Astrocyte (in vitro differentiated cells and primary cell): ENCODE results near the gene MAP1S. TPM values are rescaled to one million over a fixed set of nuclear protein-coding genes. Genes with fewer than 3 reads are reported as not detected.
A peak's percentile ranks its signal among the peaks of the same experiment; 100 is the strongest.

Experiments used
- DNase-seq: peaks from one replicate; pipeline ENCODE4 v3.0.0-alpha.2; 2010; ENCODE audit warnings: low read depth
- FAIRE-seq: peaks from 2 replicates; lab custom pipeline; 2011; peaks lifted over from hg19 to GRCh38; lab: Jason Lieb, UNC
- H2AFZ ChIP-seq: 2 replicates; pipeline ENCODE4 v1.6.0; 2012; ENCODE audit warnings: low read depth, low read length, inconsistent platforms
- H3K27ac ChIP-seq: 2 replicates; pipeline ENCODE4 v1.5.1; 2011; ENCODE audit warnings: low read depth, low read length, inconsistent platforms
- H3K27me3 ChIP-seq: 2 replicates; pipeline ENCODE4 v1.6.0; 2011; ENCODE audit warnings: low read length, inconsistent platforms; ENCODE audit not compliant: insufficient read depth
- H3K36me3 ChIP-seq: 2 replicates; pipeline ENCODE4 v1.5.1; 2011; ENCODE audit warnings: low read length, inconsistent platforms; ENCODE audit not compliant: insufficient read depth
- H3K4me1 ChIP-seq: 2 replicates; pipeline ENCODE4 v1.5.1; 2011; ENCODE audit warnings: low read length, inconsistent platforms; ENCODE audit not compliant: insufficient read depth
- H3K4me2 ChIP-seq: 2 replicates; pipeline ENCODE4 v1.6.0; 2012; ENCODE audit warnings: low read length, inconsistent platforms
- H3K4me3 ChIP-seq: 2 replicates; pipeline ENCODE4 v1.5.1; 2011; ENCODE audit warnings: low read depth, mild to moderate bottlenecking, low read length, inconsistent platforms; ENCODE audit not compliant: insufficient read depth
- H3K79me2 ChIP-seq: 2 replicates; pipeline ENCODE4 v1.6.0; 2012; ENCODE audit warnings: mild to moderate bottlenecking, low read length, inconsistent platforms; ENCODE audit not compliant: insufficient read depth
- H3K9ac ChIP-seq: 2 replicates; pipeline ENCODE4 v1.6.0; 2012; ENCODE audit warnings: mild to moderate bottlenecking, low read length, inconsistent platforms
- H3K9me3 ChIP-seq: 2 replicates; pipeline ENCODE4 v1.5.1; 2012; ENCODE audit warnings: low read depth, mild to moderate bottlenecking, low read length, inconsistent platforms; ENCODE audit not compliant: insufficient read depth
- H4K20me1 ChIP-seq: 2 replicates; pipeline ENCODE4 v1.6.0; 2012; ENCODE audit warnings: low read length, inconsistent platforms; ENCODE audit not compliant: insufficient read depth
- H3K27ac Mint-ChIP-seq: one replicate; pipeline ENCODE4 v1.8.0; 2021; ENCODE audit warnings: mild to moderate bottlenecking, mixed read lengths; ENCODE audit not compliant: unreplicated experiment
- H3K27me3 Mint-ChIP-seq: one replicate; pipeline ENCODE4 v1.8.0; 2021; ENCODE audit warnings: low read depth, mixed read lengths; ENCODE audit not compliant: unreplicated experiment
- H3K36me3 Mint-ChIP-seq: one replicate; pipeline ENCODE4 v1.8.0; 2021; ENCODE audit warnings: low read depth, mixed read lengths; ENCODE audit not compliant: unreplicated experiment
- H3K4me1 Mint-ChIP-seq: one replicate; pipeline ENCODE4 v1.8.0; 2021; ENCODE audit warnings: low read depth, mixed read lengths; ENCODE audit not compliant: unreplicated experiment
- H3K4me3 Mint-ChIP-seq: one replicate; pipeline ENCODE4 v1.8.0; 2021; ENCODE audit warnings: mild to moderate bottlenecking, moderate library complexity, mixed read lengths; ENCODE audit not compliant: unreplicated experiment
- H3K9me3 Mint-ChIP-seq: one replicate; pipeline ENCODE4 v1.8.0; 2021; ENCODE audit warnings: mild to moderate bottlenecking, mixed read lengths; ENCODE audit not compliant: unreplicated experiment
- CTCF ChIP-seq: IDR thresholded peaks from 2 replicates; pipeline ENCODE4 v1.5.1; 2011; ENCODE audit warnings: low read depth, mild to moderate bottlenecking, inconsistent platforms, low read length, moderate library complexity; ENCODE audit not compliant: insufficient read depth
- EZH2 ChIP-seq: IDR thresholded peaks from 2 replicates; pipeline ENCODE4 v1.6.1; 2012; ENCODE audit warnings: mild to moderate bottlenecking, low read length, inconsistent platforms; ENCODE audit not compliant: insufficient read depth
- total RNA-seq: library from RNA; stranded (reverse); gene quantifications from 2 replicates; pipeline ENCODE4 v1.2.1, GENCODE V29; 2021

Gene MAP1S
- total RNA-seq, 1 donor from 2014 or later, result 82.2 TPM

- Histone ChIP-seq H3K4me3 (no peak overlapping the region), H3K9me3 (no peaks in the 10 kb centered on the region), H3K79me2 (no peaks in the 10 kb centered on the region), H3K4me2 (no peak overlapping the region), H2AFZ (no peak overlapping the region), H3K27me3 (no peaks in the 10 kb centered on the region), H3K9ac (no peak overlapping the region), H3K4me1 (peaks cover 11% of the 10 kb centered on the region), H3K36me3 (no peaks in the 10 kb centered on the region), H4K20me1 (no peaks in the 10 kb centered on the region), H3K27ac (no peak overlapping the region)
- peaks cover 12% of the 10 kb centered on the region for H3K27me3 Mint-ChIP-seq
- H3K27ac Mint-ChIP-seq, result no peak overlapping the region
- TF ChIP-seq CTCF (no peak), EZH2 (no peak)
- no peaks in the 10 kb centered on the region for H3K9me3 Mint-ChIP-seq
- DNase-seq (peak; percentile 56), FAIRE-seq (no peak)
- peaks cover 3% of the 10 kb centered on the region for H3K36me3 Mint-ChIP-seq
- no peak overlapping the region for H3K4me3 Mint-ChIP-seq
- H3K4me1 Mint-ChIP-seq, result peaks cover 10% of the 10 kb centered on the region
Observed at GRCh38 chr19:17755977-17756670, 36.8 kb downstream of the MAP1S start.

- Histone ChIP-seq H3K4me2 (no peak overlapping the region), H3K9me3 (no peaks in the 10 kb centered on the region), H3K9ac (no peak overlapping the region), H3K4me3 (no peak overlapping the region), H4K20me1 (no peaks in the 10 kb centered on the region), H2AFZ (no peak overlapping the region), H3K36me3 (no peaks in the 10 kb centered on the region), H3K27me3 (no peaks in the 10 kb centered on the region), H3K27ac (no peak overlapping the region), H3K4me1 (peaks cover 11% of the 10 kb centered on the region), H3K79me2 (no peaks in the 10 kb centered on the region)
- no peak for TF ChIP-seq CTCF
- no peak for TF ChIP-seq EZH2
- DNase-seq (peak; percentile 22), FAIRE-seq (no peak)
- H3K27me3 Mint-ChIP-seq, result peaks cover 13% of the 10 kb centered on the region
- no peaks in the 10 kb centered on the region for H3K9me3 Mint-ChIP-seq
- H3K4me3 Mint-ChIP-seq, result no peak overlapping the region
- peaks cover 3% of the 10 kb centered on the region for H3K36me3 Mint-ChIP-seq
- H3K4me1 Mint-ChIP-seq, result peaks cover 10% of the 10 kb centered on the region
- no peak overlapping the region for H3K27ac Mint-ChIP-seq
Observed at GRCh38 chr19:17757125-17757524, 37.8 kb downstream of the MAP1S start.

GRCh38 chr19:17758515-17758914 is 39.2 kb downstream of the MAP1S start:
- Histone ChIP-seq H3K4me1 (peaks cover 11% of the 10 kb centered on the region), H3K4me2 (no peak overlapping the region), H3K36me3 (no peaks in the 10 kb centered on the region), H3K79me2 (no peaks in the 10 kb centered on the region), H2AFZ (no peak overlapping the region), H3K27me3 (no peaks in the 10 kb centered on the region), H3K4me3 (no peak overlapping the region), H3K9me3 (no peaks in the 10 kb centered on the region), H3K9ac (no peak overlapping the region), H4K20me1 (no peaks in the 10 kb centered on the region), H3K27ac (no peak overlapping the region)
- Mint-ChIP-seq H3K36me3 (peaks cover 3% of the 10 kb centered on the region), H3K4me3 (no peak overlapping the region), H3K4me1 (peaks cover 10% of the 10 kb centered on the region), H3K27ac (no peak overlapping the region), H3K27me3 (peaks cover 13% of the 10 kb centered on the region), H3K9me3 (no peaks in the 10 kb centered on the region)
- FAIRE-seq, result no peak
- no peak for DNase-seq
- no peak for TF ChIP-seq EZH2
- no peak for TF ChIP-seq CTCF
